HG02678 (cell line): ENCODE data around the gene AOAH.

Experiments
- ATAC-seq: cut with Tn5 transposase; IDR thresholded peaks from one replicate; pipeline ENCODE4 v1.9.1; 2021; ENCODE audit warnings: mild to moderate bottlenecking, moderate library complexity; ENCODE audit not compliant: unreplicated experiment

AOAH gene

DNA sequence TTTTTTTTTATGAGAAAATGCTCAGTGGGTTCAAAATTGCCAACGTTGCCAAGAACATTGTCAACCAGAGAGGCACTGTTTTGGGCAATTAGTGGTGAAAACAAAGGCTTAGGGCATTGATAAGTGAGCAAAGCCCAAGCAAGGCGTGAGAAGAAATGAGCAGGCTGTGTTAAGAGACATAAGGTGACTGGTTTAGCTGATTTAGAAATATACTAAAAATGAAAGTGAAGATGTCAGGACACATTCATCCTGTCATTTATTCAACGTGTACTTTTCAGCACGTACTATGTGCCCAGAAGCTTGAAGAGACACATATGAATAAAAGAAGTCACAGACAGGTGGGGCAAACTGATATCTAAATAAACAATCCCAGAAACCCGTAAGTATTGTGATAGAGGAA lies 31.8 kb downstream of the AOAH start:
- ATAC-seq, result no peak

DNA sequence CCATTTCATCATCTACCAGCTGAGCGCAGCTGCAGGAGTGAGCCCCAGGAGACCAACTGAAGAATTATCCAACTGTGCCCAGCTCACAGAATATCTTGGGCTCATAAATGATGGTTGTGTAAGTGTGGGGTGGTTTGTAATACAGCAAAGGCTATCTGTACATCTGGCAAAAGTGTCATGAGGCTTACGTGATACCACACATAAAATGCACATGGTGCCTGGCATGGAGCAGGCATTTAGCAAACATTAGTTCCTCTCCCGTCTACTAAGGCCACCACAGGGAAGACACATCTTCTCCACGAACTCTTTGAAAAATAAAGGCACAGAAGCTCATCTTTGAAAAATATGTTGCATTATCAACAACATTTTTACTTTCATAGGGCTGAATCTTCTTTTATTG lies 32.3 kb downstream of the AOAH start:
- no peak for ATAC-seq

DNA sequence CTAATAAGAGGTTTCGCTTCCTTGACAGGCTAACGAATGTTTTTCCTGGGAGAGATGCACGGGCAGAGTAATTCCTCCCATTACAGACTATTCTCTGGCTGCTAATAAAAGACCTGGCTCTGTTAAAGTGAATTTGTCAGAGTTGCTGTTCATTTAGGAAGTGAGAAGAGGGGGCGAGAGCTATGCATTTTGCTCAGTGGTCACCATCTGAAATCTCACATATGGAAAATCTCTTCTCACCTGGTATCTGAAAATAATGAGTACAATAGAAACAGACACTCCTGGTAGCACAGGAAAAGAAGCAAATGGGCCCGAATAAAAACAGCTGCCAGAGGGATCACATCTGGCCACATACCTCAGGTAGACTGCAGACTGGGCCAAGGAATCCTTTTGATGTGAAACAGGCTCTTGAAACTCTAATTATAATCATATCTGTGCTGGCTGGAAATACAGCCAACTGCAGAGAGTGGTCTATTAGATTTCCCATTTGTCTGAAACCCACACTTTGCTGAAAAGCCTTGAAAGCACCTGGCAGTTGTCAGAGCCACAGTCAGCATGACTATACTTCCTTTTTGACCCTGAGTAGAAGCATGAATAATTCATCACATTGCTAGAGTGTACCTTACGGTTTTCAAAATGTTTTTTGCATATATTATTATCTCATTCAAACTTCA lies 33.6 kb downstream of the AOAH start:
- ATAC-seq, result peak; percentile 48

DNA sequence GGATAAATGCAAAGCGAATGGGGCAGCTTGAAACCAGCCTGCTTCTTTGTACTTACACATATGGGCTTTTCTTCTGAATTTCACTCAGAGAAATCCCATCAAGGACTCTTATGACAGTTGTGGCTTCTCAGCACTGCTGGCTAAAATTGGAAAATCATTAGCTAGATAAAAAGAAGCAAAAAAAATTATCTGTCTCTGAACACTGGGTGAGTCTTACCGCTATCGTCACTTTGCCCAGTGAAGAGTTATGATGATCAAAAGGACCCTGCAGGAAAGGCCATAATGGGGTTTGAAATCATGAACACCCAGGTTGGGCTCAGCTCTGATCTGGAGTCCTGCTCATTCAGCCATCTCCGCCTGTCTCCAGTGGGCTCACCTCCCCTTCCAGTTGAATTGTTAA lies 34.3 kb downstream of the AOAH start:
- ATAC-seq, result no peak

DNA sequence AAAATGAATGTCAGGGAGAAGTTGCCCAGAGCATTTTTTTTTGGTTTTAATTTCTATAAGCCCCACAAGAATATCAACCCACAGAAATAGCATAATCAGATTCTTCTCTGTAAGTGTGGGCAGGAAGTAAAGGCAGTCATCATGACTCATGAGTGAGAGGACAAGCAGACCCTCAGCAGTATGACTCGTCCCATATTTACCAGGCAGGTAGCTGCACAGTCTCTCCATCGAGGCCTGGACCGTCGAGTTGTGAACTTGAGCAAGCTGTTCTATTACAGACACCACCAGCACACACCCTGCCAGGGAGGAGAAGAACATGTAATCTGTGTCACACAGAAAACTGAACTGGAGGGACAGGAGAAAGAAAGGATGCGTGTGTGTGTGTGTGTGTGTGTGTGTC lies 37.8 kb downstream of the AOAH start:
- ATAC-seq, result no peak

DNA sequence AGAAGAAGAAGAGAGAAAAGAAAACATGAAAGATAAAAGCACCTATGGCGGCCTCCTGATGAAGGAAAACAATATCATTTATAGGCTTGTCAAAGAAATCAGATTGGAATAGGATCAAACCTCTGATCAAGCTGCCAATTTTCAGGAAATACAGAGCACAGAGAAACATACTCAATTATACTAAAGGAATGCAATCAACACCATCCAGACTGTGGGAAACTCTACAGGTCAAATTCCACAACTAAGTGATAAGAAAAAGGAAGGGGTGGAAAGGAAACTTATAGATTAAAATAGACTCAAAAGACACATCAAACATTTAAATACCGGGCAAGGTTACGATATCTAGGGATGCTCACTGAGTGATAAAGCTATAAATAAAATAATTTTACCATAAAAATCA lies 39.3 kb downstream of the AOAH start:
- ATAC-seq, result no peak

DNA sequence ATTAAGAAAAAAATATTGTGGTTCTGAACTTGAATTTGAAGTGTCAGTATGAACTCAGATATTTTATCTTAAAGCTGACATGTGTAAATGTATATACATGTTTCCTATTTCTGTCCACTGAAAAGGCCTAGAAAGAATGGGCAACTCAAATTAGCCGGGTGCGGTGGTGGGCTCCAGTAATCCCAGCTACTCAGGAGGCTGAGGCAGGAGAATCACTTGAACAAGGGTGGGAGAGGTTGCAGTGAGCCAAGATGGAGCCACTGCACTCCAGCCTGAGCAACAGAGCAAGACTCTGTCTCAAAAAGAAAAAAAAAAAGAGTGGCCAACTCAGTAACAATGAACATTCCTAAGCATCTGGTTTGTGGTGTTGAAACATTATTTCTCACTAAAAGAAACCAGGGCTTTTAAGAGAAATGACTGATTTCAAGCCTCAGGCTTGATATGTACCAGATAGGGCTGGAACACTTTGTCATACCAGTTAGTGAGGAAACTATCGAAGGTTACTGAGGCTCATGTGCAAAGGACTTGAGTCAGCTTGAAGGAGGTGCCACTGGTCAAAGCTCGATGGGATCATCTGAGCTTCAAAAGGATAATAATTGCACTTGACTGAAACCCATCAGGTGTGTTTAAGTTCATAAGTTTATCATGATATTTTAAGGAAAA lies 40.5 kb downstream of the AOAH start:
- no peak for ATAC-seq

DNA sequence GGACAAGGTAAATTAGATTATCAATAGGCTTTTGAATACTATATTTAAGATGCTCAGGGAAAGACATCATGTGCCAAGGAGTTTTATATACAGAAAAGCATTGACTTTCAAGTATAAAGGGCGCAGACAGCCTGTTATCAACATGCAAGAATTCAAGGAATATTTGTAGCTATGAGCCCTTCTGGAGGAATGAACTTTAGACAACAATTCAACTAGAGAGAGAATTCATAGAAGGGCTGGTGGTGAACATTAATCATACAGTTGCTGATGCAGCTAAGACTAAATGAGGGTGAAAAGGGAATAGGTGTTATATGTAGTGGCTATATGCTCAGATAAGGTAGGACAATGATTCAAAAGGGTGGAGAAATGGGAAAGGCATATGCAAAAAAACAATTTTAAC lies 41.2 kb downstream of the AOAH start:
- ATAC-seq, result no peak

DNA sequence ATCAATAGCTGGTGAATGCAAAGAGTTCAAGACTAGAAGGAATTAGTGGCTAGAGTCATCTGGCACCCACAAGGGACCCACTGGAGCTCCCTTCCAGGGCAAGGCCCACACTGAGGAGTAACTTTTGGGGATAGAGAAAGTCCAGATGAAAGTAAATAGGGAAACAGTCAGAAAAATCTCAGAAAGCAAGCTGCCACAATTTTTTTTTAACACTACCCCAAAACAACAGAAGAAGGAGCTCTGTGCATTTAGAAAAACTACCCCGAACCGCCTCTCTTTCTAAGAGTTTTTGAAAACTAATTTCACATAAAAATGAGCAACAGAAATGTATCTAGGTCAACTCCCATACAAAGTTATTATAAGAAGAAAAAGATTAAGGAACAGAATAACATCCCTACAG lies 42.2 kb downstream of the AOAH start:
- ATAC-seq, result no peak

DNA sequence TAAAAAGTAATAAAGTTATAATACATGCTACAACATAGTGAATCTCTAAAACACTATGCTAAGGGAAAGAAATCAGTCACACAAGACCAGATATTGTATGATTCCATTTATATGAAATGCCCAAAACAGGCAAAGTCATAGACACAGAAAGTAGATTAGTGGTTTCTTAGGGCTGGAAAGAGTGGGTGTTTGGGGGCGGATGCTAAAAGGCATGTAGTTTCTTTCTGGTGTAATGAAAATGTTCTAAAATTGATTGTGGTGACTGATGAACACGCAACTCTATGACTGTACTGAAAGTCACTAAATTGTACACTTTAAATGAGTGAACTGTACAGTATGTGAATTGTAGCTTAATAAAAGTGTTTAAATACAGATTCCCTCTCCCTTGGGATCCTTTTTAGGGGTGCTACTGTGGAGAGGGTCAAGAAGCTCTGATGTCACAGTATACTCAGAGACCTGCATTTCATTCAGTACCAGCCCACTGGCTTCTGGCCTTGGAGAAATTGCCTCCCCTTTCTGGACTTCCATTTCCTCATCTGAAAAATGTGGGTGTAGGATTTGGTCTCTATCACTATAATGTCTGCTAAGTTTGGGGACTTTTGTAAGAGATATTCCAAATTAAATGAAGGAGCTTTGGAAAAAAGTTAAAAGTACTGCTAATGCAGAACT lies 46.4 kb downstream of the AOAH start:
- ATAC-seq, result no peak

DNA sequence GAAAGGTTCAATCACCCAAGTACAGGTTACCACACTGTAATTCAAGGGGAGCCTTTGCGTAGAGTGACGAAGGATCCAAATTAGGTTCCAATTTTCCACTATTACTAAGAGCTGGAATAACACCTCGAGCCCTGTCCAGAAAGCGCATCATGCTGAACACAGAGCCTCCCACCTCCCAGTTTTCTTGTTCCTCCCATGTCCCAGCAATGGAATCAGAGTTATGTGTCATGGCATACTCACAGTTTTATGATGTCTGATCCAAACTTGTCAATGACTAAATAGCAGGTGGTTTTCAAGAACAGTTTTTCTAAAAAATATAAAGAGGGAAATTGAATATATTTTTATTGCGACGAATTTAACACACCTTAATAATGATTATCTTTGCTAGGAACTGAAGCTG lies 50.6 kb downstream of the AOAH start:
- no peak for ATAC-seq

DNA sequence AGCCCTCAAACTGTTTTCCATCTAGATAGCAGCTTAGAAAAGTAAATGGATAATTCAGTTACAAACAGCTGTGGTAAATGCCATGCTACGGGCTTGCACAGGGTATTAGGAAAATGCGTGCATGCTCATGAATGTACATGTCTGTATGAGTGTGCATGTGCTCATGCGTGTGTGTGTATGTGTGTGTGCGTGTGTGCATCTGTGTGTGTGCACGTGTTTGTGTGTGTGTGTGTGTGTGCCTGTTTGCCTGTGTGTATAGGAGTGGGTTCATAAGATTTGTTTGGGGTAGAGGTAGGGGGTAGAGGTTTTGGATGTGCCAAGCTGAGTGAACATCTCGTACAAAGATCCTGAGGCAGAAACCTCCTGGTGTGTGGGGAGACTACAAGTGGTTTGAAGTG lies 52.9 kb downstream of the AOAH start:
- ATAC-seq, result no peak

DNA sequence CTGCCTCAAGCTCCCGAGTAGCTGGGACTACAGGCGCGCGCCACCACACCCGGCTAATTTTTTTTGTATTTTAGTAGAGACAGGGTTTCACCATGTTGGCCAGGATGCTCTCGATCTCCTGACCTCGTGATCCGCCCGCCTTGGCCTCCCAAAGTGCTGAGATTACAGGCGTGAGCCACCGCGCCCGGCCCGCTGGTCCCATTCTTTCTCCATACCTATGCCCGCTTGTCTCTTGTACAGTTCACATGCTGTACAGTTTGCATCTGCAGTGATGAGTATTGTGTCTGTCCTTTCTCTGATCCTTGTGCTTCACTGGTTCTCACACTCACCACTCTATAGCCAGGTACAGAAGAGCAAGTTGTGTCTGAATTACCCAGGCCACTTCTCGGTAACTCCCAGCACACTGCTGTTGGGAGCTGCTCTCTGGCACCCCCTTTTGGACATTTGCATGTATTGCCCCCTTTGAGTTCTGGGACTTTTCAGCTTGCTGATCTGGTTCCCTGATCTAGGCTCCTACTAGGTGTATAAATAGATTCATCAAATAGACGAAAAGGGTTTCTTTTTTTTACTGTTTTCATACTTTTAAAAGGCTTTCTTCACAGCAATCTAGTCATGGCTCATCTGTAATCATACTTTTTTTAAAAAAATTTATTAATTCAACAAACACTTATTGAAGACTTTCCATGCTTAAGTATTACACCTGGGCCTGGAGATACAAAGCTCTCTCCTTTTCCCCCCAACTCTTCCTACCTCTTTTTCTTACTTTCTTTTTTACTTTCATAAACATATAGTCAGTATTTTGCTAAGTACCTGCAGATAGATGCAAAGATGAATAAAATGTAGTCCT lies 53.5 kb downstream of the AOAH start:
- peak; percentile 68 for ATAC-seq

DNA sequence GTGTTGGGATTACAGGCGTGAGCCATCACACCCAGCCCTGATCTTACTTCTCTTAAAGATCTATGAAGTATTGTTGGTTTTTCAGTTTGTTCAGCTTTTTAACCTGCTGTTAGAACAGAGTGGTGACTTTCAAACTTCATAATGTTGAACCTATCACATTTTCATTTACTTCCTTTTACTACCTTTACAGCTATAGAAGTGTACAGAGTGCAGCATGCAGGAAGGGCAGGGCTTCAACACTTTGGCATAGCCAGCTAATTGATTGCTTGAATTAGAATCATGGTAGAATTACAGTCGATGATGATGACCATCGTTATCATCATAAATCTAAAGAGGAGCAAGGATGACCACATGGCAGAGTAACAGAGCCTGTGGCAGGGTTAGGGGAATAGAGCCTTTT lies 55.5 kb downstream of the AOAH start:
- no peak for ATAC-seq

DNA sequence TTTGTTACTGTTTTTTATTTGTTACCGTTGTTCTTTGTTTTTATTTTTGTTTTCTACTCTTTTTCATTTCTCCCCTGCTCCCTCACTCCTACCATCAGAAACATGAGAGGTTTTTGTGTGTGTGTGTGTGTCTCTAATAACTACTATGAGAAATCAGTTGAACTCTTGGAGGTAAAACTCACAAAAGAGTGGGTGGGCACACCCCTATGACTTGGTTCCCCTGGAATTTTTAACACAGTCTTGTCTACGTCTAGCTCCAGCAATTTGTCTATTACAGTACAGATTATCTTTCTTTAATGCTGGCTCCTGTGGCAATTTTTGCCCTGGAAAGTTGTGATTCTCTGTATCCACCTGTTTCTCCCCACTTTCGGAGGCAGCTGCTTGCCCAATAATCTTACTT lies 56.2 kb downstream of the AOAH start:
- ATAC-seq, result no peak

DNA sequence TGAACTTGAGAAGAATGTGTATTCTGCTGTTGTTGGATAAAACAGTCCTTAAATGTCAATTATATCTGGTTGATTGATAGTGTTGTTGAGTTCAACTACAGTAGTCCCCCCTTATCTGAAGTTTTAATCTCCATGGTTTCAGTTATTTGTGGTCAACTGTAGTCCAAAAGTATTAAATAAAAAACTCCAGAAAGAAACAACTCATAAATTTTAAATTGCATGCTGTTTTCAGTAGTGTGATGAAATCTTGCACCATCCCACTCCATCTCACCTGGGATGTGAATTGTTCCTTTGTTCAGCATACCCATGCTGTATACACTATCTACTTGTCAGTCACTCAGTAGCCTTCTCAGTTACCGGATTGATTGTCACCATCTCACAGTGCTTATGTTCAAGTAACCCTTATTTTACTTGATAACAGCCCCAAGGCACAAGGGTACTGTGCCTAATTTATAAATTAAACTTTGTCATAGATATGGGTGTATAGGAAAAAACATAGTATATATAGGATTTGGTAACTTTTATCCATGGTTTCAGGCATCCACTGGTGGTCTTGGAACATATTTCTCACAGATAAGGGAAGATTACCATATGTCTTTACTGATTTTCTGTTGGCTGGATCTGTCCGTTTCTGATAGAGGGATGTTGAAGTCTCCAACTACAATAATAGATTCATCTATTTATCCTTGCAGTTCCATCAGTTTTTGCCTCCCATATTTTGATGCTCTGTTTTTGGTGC lies 57.1 kb downstream of the AOAH start:
- ATAC-seq, result no peak

DNA sequence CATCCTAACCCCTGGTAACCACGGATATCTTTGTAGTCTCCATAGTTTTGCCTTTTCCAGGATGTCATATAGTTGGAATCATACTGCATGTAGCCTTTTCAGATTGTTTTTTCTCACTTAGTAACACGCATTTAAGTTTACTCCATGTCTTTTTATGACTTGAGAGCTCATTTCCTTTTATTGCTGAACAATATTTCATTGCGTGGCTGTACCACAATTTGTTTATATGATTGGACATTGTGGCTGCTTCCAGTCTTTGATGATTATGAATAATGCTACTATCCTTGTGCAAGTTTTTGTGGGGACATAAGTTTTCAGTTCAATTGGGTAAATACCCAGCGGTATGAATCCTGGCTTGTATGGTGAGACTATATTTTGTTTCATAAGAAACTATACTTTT lies 60.8 kb downstream of the AOAH start:
- ATAC-seq, result no peak

DNA sequence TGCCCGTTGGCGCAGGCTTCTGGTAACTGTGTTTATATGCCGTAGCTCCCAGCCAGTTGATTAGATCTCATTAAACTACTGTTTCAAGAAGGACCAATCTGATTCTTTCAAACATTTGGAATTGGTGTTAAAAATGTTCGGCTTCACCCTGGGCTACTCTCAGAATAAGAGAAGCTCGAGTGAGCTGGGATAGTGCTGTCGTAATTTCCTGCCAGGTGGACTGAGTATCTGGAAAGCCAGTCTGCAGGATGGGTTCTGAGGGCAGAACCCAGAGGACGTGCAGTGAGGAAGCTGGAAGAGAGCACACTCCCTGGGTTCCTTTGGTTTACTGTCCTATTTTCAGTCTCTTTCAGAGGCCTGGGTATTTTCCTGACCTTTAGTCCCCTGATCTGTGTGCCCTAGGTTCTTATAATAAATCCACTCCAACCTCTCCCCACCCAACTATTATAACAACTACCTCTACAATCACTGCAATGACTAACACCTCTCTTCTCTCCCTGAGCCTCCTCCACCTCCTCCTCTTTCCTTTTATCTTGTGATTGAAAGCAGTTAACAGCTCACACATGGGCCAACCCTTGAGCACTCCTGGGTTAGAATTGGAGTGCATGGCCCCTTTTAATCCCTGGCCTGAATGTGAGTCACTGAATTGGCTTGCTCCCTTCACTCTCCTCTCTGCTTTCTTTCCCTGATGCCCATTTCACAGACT lies 63.0 kb downstream of the AOAH start:
- ATAC-seq, result no peak

DNA sequence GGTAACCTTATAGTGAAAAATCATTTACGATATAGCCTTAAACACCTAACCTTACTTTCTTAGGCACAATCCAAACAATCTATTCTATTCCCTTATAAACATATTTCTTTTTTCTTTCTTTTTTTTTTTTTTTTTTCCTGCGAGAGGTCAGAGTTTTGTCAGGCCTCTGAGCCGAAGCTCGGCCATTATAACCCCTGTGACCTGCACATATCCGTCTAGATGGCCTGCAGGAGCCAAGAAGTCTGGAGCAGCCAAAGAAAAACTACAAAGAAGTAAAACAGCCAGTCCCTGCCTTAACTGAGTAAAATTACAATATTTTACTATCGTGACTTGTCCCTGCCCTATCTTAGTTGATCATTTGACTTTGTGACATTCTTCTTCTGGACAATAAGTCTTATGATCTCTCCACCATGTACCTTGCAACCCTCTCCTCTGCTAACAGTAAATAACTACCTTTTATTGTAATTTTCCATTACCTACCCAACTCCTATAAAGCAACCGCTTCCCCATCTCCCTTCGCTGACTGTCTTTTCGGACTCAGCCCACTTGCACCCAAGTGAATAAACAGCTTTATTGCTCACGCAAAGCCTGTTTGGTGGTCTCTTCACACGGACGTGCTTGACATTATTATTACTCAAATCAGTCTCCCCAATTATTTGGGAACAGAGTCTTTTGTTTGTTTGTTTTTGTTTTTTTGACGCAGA lies 64.5 kb downstream of the AOAH start:
- no peak for ATAC-seq

DNA sequence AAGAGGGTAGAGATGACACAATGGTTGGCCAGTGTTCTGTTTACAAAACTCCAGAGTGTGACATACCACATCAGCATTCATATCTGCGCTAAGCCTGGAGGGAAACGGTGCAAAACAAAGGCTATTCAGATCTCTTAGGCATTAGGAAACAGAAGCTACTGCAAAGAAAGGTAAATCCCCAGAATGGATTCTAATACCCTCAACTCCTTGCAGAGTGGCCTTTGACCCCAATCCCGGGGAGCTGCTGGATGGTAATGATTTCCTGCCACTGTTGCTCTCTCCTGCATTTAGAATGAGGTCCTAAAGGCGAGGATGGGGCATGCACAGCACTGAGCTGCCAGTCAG lies 65.2 kb downstream of the AOAH start:
- ATAC-seq, result no peak
